Limb (tissue), 2 donors: Measurements from ENCODE around the gene CD40LG.

Experiments
- DNase-seq, 2 donors: peaks; one replicate each; pipeline ENCODE4 v3.0.0-alpha.2; 2016; ENCODE audit errors: extremely low spot score in 2 of 2

The CD40LG gene

DNA sequence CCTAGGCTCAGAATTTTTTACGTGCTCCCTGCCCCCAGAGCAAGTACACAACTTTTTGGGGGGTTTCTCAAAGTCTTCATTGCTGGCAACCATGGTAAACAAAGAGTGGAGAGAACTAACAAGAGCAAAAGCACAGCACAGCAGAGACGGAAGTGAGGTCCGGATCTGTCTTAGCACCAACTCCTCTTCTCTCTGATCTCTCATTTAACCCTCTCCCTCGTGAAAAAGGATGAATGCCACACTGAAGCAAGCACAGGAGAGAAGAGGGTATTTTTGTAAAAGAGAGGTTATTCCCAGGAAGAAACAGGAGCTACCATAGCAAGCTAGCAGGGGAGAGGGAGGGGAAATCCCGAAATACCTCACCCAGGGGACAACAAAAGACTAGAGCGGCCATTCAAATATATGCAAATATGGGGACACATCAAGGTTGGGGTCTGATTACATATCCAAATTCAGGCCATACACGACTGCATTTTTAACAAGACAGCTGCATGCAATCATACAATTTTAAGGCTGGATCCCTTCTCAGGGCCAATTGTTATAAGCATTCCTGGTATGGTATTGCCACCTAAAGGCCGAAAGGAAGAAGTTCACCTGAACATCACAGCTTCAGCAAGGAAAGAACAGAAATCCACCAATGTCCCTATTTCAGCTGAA, 46.6 kb downstream of the CD40LG start:
- DNase-seq, result peak in 1 of 2 donors; percentile 40

DNA sequence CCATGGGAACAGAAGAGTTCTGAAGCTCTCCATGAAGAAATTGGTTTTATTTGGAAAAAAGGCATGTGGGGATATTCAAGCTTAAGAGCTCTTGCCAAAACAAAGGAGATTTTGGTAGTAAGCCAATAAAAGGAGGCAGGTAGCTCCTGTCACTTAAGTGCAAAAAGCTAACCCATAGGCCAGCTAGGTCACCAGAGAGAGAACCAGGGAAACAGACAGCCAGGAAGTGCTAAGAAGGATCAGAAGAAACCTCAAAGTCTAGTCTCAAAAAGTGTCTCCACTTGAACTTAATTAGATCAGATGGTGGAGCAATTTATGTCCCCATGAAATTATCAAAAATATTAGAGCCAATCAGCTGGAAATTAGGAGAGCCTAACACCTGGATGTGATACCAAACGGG, 49.2 kb downstream of the CD40LG start:
- no peak for DNase-seq

DNA sequence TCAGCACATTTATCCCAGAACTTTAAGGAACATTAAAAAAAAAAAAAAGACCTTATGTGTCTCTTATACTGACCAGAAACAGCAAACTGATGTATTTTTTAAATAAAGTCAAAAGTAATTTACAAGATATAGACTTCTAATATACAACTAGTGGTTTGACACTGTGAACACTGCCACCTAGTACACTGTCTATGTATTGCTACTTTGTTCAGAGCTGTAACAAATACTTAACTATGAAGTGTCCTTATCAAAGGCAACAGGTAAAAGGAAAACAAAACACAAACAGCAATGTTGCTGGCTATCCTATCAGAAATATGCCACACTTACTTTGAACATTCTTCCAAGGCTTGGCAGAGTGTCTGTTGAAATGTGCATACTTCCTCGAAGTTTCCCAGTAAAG, 60.4 kb downstream of the CD40LG start:
- no peak for DNase-seq
